ENCODE measurements around the gene CEP162. TPM values are rescaled to one million over a fixed set of nuclear protein-coding genes. Genes with fewer than 3 reads are reported as not detected.

CEP162 gene
- 3.3 and 5.5 TPM in 2 replicates for total RNA-seq (2012; rRNA removed)

GRCh38 chr6:84227434-84228197 lies at the start of gene CEP162:
TSS of gene CEP162 (minus strand) at chr6:84227643. CDS start at chr6:84226393, 1,250 bp downstream.
- Histone ChIP-seq H3K27me3 (ENCODE audit: control insufficient read depth, insufficient read depth, low read length) (peaks cover 17% of the 10 kb centered on the region), H3K4me2 (ENCODE audit: low read length) (peak within 1 kb of the TSS; percentile 92), H3K9ac (ENCODE audit: low read depth, low read length) (peak within 1 kb of the TSS; percentile 83)

GRCh38 chr6:84274856-84275255 lies 47.4 kb upstream of the CEP162 start:
- H3K36me3 ChIP-seq (ENCODE audit: insufficient read depth, low read length), result no peaks in the 10 kb centered on the region
- no peaks in the 10 kb centered on the region for H3K9me3 ChIP-seq (replicated peaks; ENCODE audit: low read length)
- H3K4me1 ChIP-seq (ENCODE audit: control insufficient read depth, insufficient read depth, low read length), result peaks cover 25% of the 10 kb centered on the region
- H3K27me3 ChIP-seq (ENCODE audit: control insufficient read depth, insufficient read depth, low read length), result no peaks in the 10 kb centered on the region
- no peak overlapping the region for H3K4me3 ChIP-seq (ENCODE audit: low read length)
- no peak overlapping the region for H3K4me2 ChIP-seq (ENCODE audit: low read length)
- H3K9ac ChIP-seq (ENCODE audit: low read depth, low read length), result no peak overlapping the region

More at GRCh38 chr6:84227434-84228197, at the start of gene CEP162:
- Histone ChIP-seq H3K4me1 (ENCODE audit: control insufficient read depth, insufficient read depth, low read length) (peaks cover 8% of the 10 kb centered on the region), H3K4me3 (ENCODE audit: low read length) (peak within 1 kb of the TSS; percentile 82), H3K36me3 (ENCODE audit: insufficient read depth, low read length) (no peaks in the 10 kb centered on the region), H3K9me3 (replicated peaks; ENCODE audit: low read length) (no peaks in the 10 kb centered on the region)

DNA sequence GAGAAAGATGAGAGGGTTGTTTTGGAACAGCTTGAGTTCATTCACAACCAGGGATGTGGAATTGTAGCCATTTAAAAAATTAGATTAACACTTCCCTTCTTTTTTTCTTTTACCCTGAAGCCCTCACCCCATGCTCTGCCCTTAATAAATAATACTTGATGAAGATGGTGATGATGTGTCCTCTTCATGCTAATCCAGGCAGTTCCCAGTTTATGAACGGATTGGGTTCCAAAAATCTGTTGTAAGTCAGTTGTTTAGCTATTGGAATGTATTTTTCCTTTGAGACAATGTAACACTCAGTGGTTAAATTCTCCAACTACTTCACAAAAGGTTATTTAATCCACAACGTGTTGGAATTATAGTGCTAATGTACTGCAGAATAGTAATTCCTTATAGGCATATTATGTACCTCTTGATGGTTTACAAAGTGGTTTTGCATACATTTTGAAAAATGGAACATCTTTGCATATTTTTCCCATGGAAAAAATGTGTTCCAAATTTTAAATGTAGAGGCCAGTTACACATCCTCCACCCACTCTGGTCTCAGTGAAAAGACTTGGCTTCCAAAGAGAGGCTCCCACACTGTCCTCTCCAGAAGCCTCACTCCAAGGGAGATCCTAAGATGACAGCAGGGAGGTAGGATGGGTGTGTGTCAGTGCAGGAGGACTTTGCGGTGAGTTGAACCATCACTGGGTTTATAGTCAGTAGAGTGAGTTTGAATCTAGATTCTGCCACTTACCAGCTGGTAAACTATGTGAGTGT lies 45.8 kb upstream of the CEP162 start:
- no peaks in the 10 kb centered on the region for H3K9me3 ChIP-seq (replicated peaks; ENCODE audit: low read length)
- H3K4me2 ChIP-seq (ENCODE audit: low read length), result no peak overlapping the region
- H3K9ac ChIP-seq (ENCODE audit: low read depth, low read length), result no peak overlapping the region
- no peaks in the 10 kb centered on the region for H3K36me3 ChIP-seq (ENCODE audit: insufficient read depth, low read length)
- no peak overlapping the region for H3K4me3 ChIP-seq (ENCODE audit: low read length)
- H3K27me3 ChIP-seq (ENCODE audit: control insufficient read depth, insufficient read depth, low read length), result no peaks in the 10 kb centered on the region
- H3K4me1 ChIP-seq (ENCODE audit: control insufficient read depth, insufficient read depth, low read length), result peaks cover 18% of the 10 kb centered on the region

DNA sequence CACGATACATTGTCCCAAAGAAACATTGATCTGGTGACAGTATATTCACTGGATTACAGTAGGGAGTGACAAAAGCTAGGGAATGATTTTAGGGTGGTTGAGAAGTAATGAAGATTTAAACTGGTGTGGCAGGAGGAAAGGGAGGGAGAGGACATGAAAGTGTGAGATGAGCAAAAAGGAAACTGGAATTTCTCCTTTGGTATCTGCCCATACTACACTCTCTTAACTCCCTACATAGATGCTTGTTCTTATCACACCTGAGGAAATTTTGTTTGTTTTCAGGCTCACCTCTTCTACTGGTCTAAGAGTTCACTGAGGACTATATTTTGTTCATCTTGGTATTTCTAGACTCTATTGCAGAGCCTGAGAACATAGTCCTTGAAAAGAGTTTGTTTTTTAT lies 44.9 kb upstream of the CEP162 start:
- Histone ChIP-seq H3K4me1 (ENCODE audit: control insufficient read depth, insufficient read depth, low read length) (peaks cover 14% of the 10 kb centered on the region), H3K4me3 (ENCODE audit: low read length) (no peak overlapping the region), H3K27me3 (ENCODE audit: control insufficient read depth, insufficient read depth, low read length) (no peaks in the 10 kb centered on the region), H3K9ac (ENCODE audit: low read depth, low read length) (no peak overlapping the region), H3K4me2 (ENCODE audit: low read length) (no peak overlapping the region), H3K9me3 (replicated peaks; ENCODE audit: low read length) (no peaks in the 10 kb centered on the region), H3K36me3 (ENCODE audit: insufficient read depth, low read length) (no peaks in the 10 kb centered on the region)

DNA sequence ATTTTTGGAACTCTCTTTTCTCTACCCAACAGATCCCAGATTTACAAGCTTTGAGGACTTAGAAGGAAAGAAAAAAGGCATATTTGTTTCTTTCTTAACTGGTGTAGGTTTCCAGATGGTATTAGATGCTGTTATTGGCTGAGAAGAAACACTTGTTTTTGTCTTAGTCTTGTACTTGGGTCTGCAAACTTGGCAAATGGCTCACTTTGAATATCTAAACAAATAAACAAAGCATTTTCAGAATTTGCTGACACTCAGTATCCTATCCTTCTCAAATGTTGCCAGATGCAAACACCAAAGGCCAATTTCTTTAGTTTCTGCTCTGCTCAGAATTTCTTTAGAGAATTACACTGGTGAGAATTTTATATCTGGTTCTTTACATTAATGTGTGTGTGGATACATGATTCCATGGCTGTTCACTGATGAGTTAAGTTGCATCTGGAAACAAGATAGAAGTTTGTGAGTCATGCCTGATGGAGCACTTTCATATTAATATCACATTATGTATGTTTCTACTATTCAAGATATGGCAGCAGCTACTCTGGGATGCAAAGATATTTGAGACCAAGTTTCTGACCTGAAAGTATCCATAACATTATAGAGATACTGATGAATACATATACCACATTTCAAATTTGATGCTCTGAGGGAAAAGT lies 43.7 kb upstream of the CEP162 start:
- H3K9ac ChIP-seq (ENCODE audit: low read depth, low read length), result no peak overlapping the region
- H3K27me3 ChIP-seq (ENCODE audit: control insufficient read depth, insufficient read depth, low read length), result no peaks in the 10 kb centered on the region
- H3K4me1 ChIP-seq (ENCODE audit: control insufficient read depth, insufficient read depth, low read length), result peaks cover 14% of the 10 kb centered on the region
- no peaks in the 10 kb centered on the region for H3K9me3 ChIP-seq (replicated peaks; ENCODE audit: low read length)
- no peak overlapping the region for H3K4me2 ChIP-seq (ENCODE audit: low read length)
- no peak overlapping the region for H3K4me3 ChIP-seq (ENCODE audit: low read length)
- H3K36me3 ChIP-seq (ENCODE audit: insufficient read depth, low read length), result no peaks in the 10 kb centered on the region

DNA sequence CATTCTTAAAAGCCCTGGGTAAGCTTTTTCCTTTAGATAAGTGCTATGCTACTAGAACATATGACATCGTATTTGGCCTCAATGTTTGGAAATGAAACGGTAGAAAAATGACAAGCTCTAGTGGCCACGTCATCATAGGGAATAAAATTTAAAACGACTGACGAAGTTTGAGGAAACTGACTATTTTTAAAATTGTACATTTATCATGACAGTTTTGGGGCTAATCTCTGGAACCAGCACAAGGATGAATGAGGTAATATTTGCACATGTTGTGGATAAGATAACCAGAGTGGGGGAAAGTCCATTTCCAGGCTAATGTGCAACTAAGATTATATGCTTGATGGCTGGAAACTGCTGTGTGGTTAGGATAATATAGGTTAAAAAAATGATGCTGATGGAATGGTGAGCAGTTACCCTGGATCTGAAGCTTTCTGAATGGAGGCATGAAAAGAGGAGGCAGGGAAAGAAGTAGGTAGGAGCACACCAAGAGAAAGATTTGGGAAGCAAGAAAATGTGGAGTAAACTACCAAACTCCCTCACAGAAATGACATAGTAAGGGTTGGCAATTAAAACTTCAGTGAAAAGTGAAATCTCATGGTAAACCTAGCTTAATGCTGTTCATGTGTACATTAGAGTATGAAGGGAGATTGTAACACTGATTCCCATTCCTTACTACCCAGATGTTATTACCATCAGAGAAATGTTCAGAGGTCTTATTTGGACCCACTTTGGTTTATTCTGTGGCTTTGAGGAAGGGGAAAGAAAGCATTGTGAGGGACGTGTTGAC lies 42.7 kb upstream of the CEP162 start:
- Histone ChIP-seq H3K4me3 (ENCODE audit: low read length) (no peak overlapping the region), H3K27me3 (ENCODE audit: control insufficient read depth, insufficient read depth, low read length) (no peaks in the 10 kb centered on the region), H3K4me2 (ENCODE audit: low read length) (no peak overlapping the region), H3K9ac (ENCODE audit: low read depth, low read length) (no peak overlapping the region), H3K36me3 (ENCODE audit: insufficient read depth, low read length) (no peaks in the 10 kb centered on the region), H3K4me1 (ENCODE audit: control insufficient read depth, insufficient read depth, low read length) (peaks cover 16% of the 10 kb centered on the region), H3K9me3 (replicated peaks; ENCODE audit: low read length) (no peaks in the 10 kb centered on the region)

GRCh38 chr6:84268781-84269180 lies 41.3 kb upstream of the CEP162 start:
- Histone ChIP-seq H3K4me3 (ENCODE audit: low read length) (no peak overlapping the region), H3K36me3 (ENCODE audit: insufficient read depth, low read length) (no peaks in the 10 kb centered on the region), H3K9ac (ENCODE audit: low read depth, low read length) (no peak overlapping the region), H3K27me3 (ENCODE audit: control insufficient read depth, insufficient read depth, low read length) (no peaks in the 10 kb centered on the region), H3K4me1 (ENCODE audit: control insufficient read depth, insufficient read depth, low read length) (peaks cover 17% of the 10 kb centered on the region), H3K9me3 (replicated peaks; ENCODE audit: low read length) (no peaks in the 10 kb centered on the region), H3K4me2 (ENCODE audit: low read length) (no peak overlapping the region)

DNA sequence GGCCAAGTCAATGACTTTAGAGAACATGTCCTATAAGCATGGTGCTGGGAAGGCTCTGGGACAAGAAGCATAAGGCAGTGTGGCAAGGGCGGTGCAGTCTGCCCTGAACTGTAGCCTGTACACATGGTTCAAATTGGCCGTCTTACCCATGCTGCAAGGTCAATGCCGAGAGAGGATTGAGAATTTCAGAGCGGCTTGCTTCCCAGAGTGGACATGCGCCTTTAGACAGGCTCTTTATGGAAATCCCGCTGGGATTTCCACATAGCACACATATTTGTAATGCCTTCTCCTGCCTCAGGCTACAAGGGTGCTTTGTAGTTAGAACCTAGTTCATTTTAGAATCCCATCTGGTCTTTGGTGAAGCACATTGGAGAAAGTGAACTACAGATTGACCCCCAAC lies 36.1 kb upstream of the CEP162 start:
- no peaks in the 10 kb centered on the region for H3K27me3 ChIP-seq (ENCODE audit: control insufficient read depth, insufficient read depth, low read length)
- no peak overlapping the region for H3K4me2 ChIP-seq (ENCODE audit: low read length)
- H3K9ac ChIP-seq (ENCODE audit: low read depth, low read length), result no peak overlapping the region
- no peaks in the 10 kb centered on the region for H3K36me3 ChIP-seq (ENCODE audit: insufficient read depth, low read length)
- no peak overlapping the region for H3K4me3 ChIP-seq (ENCODE audit: low read length)
- H3K9me3 ChIP-seq (replicated peaks; ENCODE audit: low read length), result no peaks in the 10 kb centered on the region
- peaks cover 18% of the 10 kb centered on the region for H3K4me1 ChIP-seq (ENCODE audit: control insufficient read depth, insufficient read depth, low read length)

DNA sequence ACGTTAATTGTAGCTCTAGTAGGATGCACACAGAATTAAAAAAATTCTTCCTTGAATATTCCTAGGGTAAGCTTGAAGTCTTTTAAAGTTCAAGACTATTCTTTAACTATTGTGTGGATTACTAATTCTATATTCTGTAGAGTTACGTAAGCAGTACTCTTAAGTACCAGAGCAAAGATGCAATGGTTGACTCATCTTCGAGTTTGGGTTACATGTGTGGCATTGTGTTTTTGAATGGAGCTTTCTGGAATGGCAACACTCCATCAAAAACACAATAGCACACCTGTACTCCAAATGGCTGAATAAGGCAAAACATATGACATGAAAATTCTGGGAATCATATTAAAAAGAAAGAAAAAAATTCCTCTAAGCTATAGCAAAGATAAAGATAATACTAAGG lies 33.5 kb upstream of the CEP162 start:
- Histone ChIP-seq H3K36me3 (ENCODE audit: insufficient read depth, low read length) (no peaks in the 10 kb centered on the region), H3K4me2 (ENCODE audit: low read length) (no peak overlapping the region), H3K9ac (ENCODE audit: low read depth, low read length) (no peak overlapping the region), H3K9me3 (replicated peaks; ENCODE audit: low read length) (no peaks in the 10 kb centered on the region), H3K4me1 (ENCODE audit: control insufficient read depth, insufficient read depth, low read length) (peaks cover 36% of the 10 kb centered on the region), H3K4me3 (ENCODE audit: low read length) (no peak overlapping the region), H3K27me3 (ENCODE audit: control insufficient read depth, insufficient read depth, low read length) (no peaks in the 10 kb centered on the region)

GRCh38 chr6:84260196-84260595 lies 32.8 kb upstream of the CEP162 start:
- peaks cover 32% of the 10 kb centered on the region for H3K4me1 ChIP-seq (ENCODE audit: control insufficient read depth, insufficient read depth, low read length)
- H3K9me3 ChIP-seq (replicated peaks; ENCODE audit: low read length), result no peaks in the 10 kb centered on the region

GRCh38 chr6:84258866-84259265 lies 31.4 kb upstream of the CEP162 start:
- H3K4me3 ChIP-seq (ENCODE audit: low read length), result no peak overlapping the region
- H3K9ac ChIP-seq (ENCODE audit: low read depth, low read length), result peak overlapping the region; percentile 30
- H3K36me3 ChIP-seq (ENCODE audit: insufficient read depth, low read length), result no peaks in the 10 kb centered on the region
- H3K4me2 ChIP-seq (ENCODE audit: low read length), result peak overlapping the region; percentile 75
- no peaks in the 10 kb centered on the region for H3K27me3 ChIP-seq (ENCODE audit: control insufficient read depth, insufficient read depth, low read length)
- H3K9me3 ChIP-seq (replicated peaks; ENCODE audit: low read length), result no peaks in the 10 kb centered on the region
- peaks cover 26% of the 10 kb centered on the region for H3K4me1 ChIP-seq (ENCODE audit: control insufficient read depth, insufficient read depth, low read length)

More at GRCh38 chr6:84260196-84260595, 32.8 kb upstream of the CEP162 start:
- H3K9ac ChIP-seq (ENCODE audit: low read depth, low read length), result no peak overlapping the region
- no peak overlapping the region for H3K4me2 ChIP-seq (ENCODE audit: low read length)
- no peaks in the 10 kb centered on the region for H3K36me3 ChIP-seq (ENCODE audit: insufficient read depth, low read length)
- H3K4me3 ChIP-seq (ENCODE audit: low read length), result no peak overlapping the region
- no peaks in the 10 kb centered on the region for H3K27me3 ChIP-seq (ENCODE audit: control insufficient read depth, insufficient read depth, low read length)

Data from skeletal muscle satellite cell (primary cell).